HepG2 (cell line): ENCODE data around the gene PHRF1. TPM values are rescaled to one million over a fixed set of nuclear protein-coding genes. Genes with fewer than 3 reads are reported as not detected.
A peak's percentile ranks its signal among the peaks of the same experiment; 100 is the strongest.

Experiments
- ATAC-seq: fragments of 200-7000 bp; cut with Tn5 transposase; 3 replicates; pipeline ENCODE4 v1.9.1; 2020; ENCODE audit warnings: mild to moderate bottlenecking, moderate library complexity
- BruUV-seq: library from RNA; stranded (reverse); fragments of 400-500 nt; replicated peaks from 2 replicates; lab custom pipeline; 2021; lab: Mats Ljungman, UMichigan
- CTCF ChIA-PET: fragments of 300-600 bp; formaldehyde crosslinking; extraction: SDS; loops from one replicate; lab custom pipeline; 2021; ENCODE audit warnings: low total read pairs, inconsistent platforms, low intra/inter-chr PET ratio; lab: Yijun Ruan, JAX
- POLR2A ChIA-PET: fragments of 350-600 bp; sonication (Branson Sonifier 250); formaldehyde crosslinking; loops from one replicate; lab custom pipeline; 2020; ENCODE audit warnings: antibody characterized with exemption, inconsistent platforms; lab: Yijun Ruan, JAX
- DNase-seq: peaks from one replicate; pipeline ENCODE4 v3.0.0-alpha.2; 2015; ENCODE audit warnings: low spot score
- FAIRE-seq: peaks from 3 replicates; lab custom pipeline; 2011; peaks lifted over from hg19 to GRCh38; lab: Jason Lieb, UNC
- H2AFZ ChIP-seq: one replicate; pipeline ENCODE4 v1.6.1; 2011; ENCODE audit warnings: low read length, inconsistent platforms
- H3K27ac ChIP-seq: fragments of 300-600 bp; 3 replicates; pipeline ENCODE4 v1.8.0; 2011; ENCODE audit warnings: mixed run types, mild to moderate bottlenecking, mixed read lengths, low read length, inconsistent platforms; ENCODE audit not compliant: insufficient read depth; ENCODE audit errors: extremely low read length
- H3K27me3 ChIP-seq, 2 experiments: fragments of 200-600 bp in 1 of 2; 2 replicates in 1 of 2; 3 replicates in 1 of 2; pipeline versions ENCODE4 v1.6.0 to v1.8.0; 2011; ENCODE audit warnings: low read length in 2 of 2, mild to moderate bottlenecking in 2 of 2, moderate library complexity in 2 of 2, inconsistent platforms in 1 of 2; ENCODE audit not compliant: insufficient read depth in 2 of 2, control insufficient read depth in 1 of 2
- H3K36me3 ChIP-seq, 2 experiments: fragments of 200-600 bp in 1 of 2; replicated peaks in 1 of 2; 2 replicates in 1 of 2; 3 replicates in 1 of 2; pipeline versions ENCODE4 v1.5.1 to v1.8.0; 2011; ENCODE audit warnings: low read length in 2 of 2, inconsistent platforms in 1 of 2; ENCODE audit not compliant: insufficient read depth in 2 of 2, control insufficient read depth in 1 of 2
- H3K4me1 ChIP-seq: 2 replicates; pipeline ENCODE4 v1.5.1; 2012; ENCODE audit warnings: low read length, inconsistent platforms; ENCODE audit not compliant: insufficient read depth
- H3K4me2 ChIP-seq: 2 replicates; pipeline ENCODE4 v1.6.0; 2011; ENCODE audit warnings: low read depth, low read length, inconsistent platforms
- H3K4me3 ChIP-seq, 3 experiments: fragments of 200-600 bp in 1 of 3; sonication (generic), shearing (Covaris generic) in 1 of 3; replicated peaks in 1 of 3; 2 replicates each; pipeline ENCODE4 v1.5.1; 2011 to 2016; ENCODE audit warnings: low read length in 3 of 3, inconsistent platforms in 2 of 3, low read depth in 2 of 3, mild to moderate bottlenecking in 2 of 3, control low read depth in 1 of 3, mixed read lengths in 1 of 3; ENCODE audit not compliant: insufficient read depth in 1 of 3
- H3K79me2 ChIP-seq: one replicate; pipeline ENCODE4 v1.6.1; 2011; ENCODE audit warnings: low read length, inconsistent platforms; ENCODE audit not compliant: insufficient read depth
- H3K9ac ChIP-seq: 2 replicates; pipeline ENCODE4 v1.6.0; 2011; ENCODE audit warnings: mild to moderate bottlenecking, low read depth, low read length, inconsistent platforms; ENCODE audit not compliant: insufficient read depth
- H3K9me3 ChIP-seq: 2 replicates; pipeline ENCODE4 v1.5.1; 2012; ENCODE audit warnings: mild to moderate bottlenecking, low read length
- H4K20me1 ChIP-seq: 2 replicates; pipeline ENCODE4 v1.6.0; 2011; ENCODE audit warnings: inconsistent platforms, mild to moderate bottlenecking, low read length, moderate library complexity; ENCODE audit not compliant: insufficient read depth
- AGO2 ChIP-seq: fragments of 200-400 bp; formaldehyde crosslinking; optimal IDR thresholded peaks from 2 replicates; pipeline ENCODE3; 2017; ENCODE audit warnings: mild to moderate bottlenecking, low read depth, low read length, moderate library complexity
- CTCF ChIP-seq: sonication (generic); formaldehyde crosslinking; IDR thresholded peaks from 2 replicates; pipeline ENCODE4 v1.5.0; 2020; ENCODE audit warnings: mild to moderate bottlenecking, missing genetic modification reagents, moderate library complexity
- DNMT1 ChIP-seq: sonication (generic); formaldehyde crosslinking; IDR thresholded peaks from 2 replicates; pipeline ENCODE4 v1.5.1; 2020; ENCODE audit warnings: mild to moderate bottlenecking, missing genetic modification reagents
- ELF3 ChIP-seq: IDR thresholded peaks from 2 replicates; pipeline ENCODE4 v1.6.1; 2016; ENCODE audit warnings: missing genetic modification reagents, missing compliant biosample characterization
- FOXK2 ChIP-seq: fragments of 450-650 bp; IDR thresholded peaks from 2 replicates; pipeline ENCODE4 v1.6.1; 2016
- ZNF337 ChIP-seq: sonication (generic); formaldehyde crosslinking; IDR thresholded peaks from 2 replicates; pipeline ENCODE4 v1.5.1; 2020; ENCODE audit warnings: missing genetic modification reagents, low read depth, mild to moderate bottlenecking, borderline replicate concordance
- ZNF503 ChIP-seq: sonication (generic); formaldehyde crosslinking; IDR thresholded peaks from 2 replicates; pipeline ENCODE4 v1.4.0; 2020; ENCODE audit warnings: missing genetic modification reagents
- ZNF510 ChIP-seq: sonication (generic); formaldehyde crosslinking; IDR thresholded peaks from 2 replicates; pipeline ENCODE4 v1.4.0; 2020; ENCODE audit warnings: low read depth, mild to moderate bottlenecking, missing genetic modification reagents
- ZNF576 ChIP-seq: sonication (generic); formaldehyde crosslinking; IDR thresholded peaks from 2 replicates; pipeline ENCODE4 v1.4.0; 2020; ENCODE audit warnings: mild to moderate bottlenecking, missing genetic modification reagents
- WGBS: methylation state at CpG from one replicate; pipeline ENCODE4 v1.1.6; 2017; ENCODE audit warnings: low lambda C conversion rate; 5-methylcytosine and 5-hydroxymethylcytosine counted together
- in situ Hi-C: cut with HindIII; loops from 2 replicates; pipeline ENCODE4 v1.10.0; 2017; ENCODE audit warnings: low pct_unique_long_range_greater_than_20kb; ENCODE audit not compliant: extremely low pct_ligation_motif_present
- intact Hi-C: fragments of 100-400 bp; cut with micrococcal nuclease; formaldehyde crosslinking; loops from one replicate; pipeline ENCODE4 v1.10.0; 2022; ENCODE audit not compliant: unreplicated experiment
- polyA plus RNA-seq, 8 experiments: library from polyadenylated mRNA; depleted of rRNA in 3 of 8; stranded (reverse) in 7 of 8; unstranded in 1 of 8; fragments of >200 nt; fragmentation: Illumina TruSeq in 4 of 8; extraction: Trizol in 4 of 8; gene quantifications; 2 replicates each; pipeline versions ENCODE4 v1.2.1 to v1.2.3, GENCODE V29; 2011 to 2016; ENCODE audit warnings: low read depth in 4 of 8, missing spikeins in 1 of 8, mixed read lengths in 1 of 8; ENCODE audit not compliant: insufficient read depth in 1 of 8
- total RNA-seq, 5 experiments: library from RNA; depleted of rRNA; stranded (reverse); fragments of >200 nt; fragmentation: Illumina TruSeq; extraction: Trizol; gene quantifications; 2 replicates each; pipeline ENCODE4 v1.2.3, GENCODE V29; 2016; ENCODE audit warnings: low read depth in 1 of 5

Gene PHRF1
- total and polyA plus RNA-seq, 2 of the 13 experiments (the other 11 are each of a cell fraction or from before 2014, with no cell fraction given): 8.2 to 16.7 TPM

GRCh38 chr11:646214-646613 lies 69.9 kb downstream of the PHRF1 start:
- ATAC-seq: no peak
- no peak for DNase-seq
- no peak for TF ChIP-seq ELF3
- TF ChIP-seq CTCF (CRISPR knock-in tag): no peak
- peak; percentile 61 for TF ChIP-seq AGO2
- TF ChIP-seq ZNF337 (CRISPR knock-in tag): no peak
- no peak for TF ChIP-seq ZNF510
- TF ChIP-seq DNMT1: no peak
- TF ChIP-seq ZNF503: no peak
- TF ChIP-seq FOXK2: no peak
- no peak for TF ChIP-seq ZNF576 (CRISPR knock-in tag)
- Histone ChIP-seq H3K27me3 (no peaks in the 10 kb centered on the region), H3K36me3 (peaks cover 5 to 17% of the 10 kb centered on the region in 2 experiments; a peak in 4 of 5 replicates), H3K79me2 (no peaks in the 10 kb centered on the region), H3K4me3 (no peak overlapping the region), H3K9me3 (no peaks in the 10 kb centered on the region), H3K4me1 (peaks cover 12% of the 10 kb centered on the region; the same call in 1 of the 2 replicates), H3K9ac (no peak overlapping the region), H3K4me2 (no peak overlapping the region), H3K27ac (no peak overlapping the region), H4K20me1 (0 out of 2 replicates have a peak, but pooled peaks cover 5% of the 10 kb centered on the region), H2AFZ (no peak overlapping the region)
- ChIA-PET CTCF (no interaction called here), POLR2A (no interaction called here)
- intact Hi-C loops: no loop called here
- in situ Hi-C loops: no loop called here
- no TSS peak for BruUV-seq
- WGBS: 91% methylated on average over 14 of the region's 14 CpGs
- no peak for FAIRE-seq
